HEK293T (cell line): ENCODE measurements around the gene KCNA1.

Experiments used
- BHLHE40 ChIP-seq: fragments of 450-650 bp; IDR thresholded peaks from 2 replicates; pipeline ENCODE4 v1.6.1; 2016; ENCODE audit warnings: mild to moderate bottlenecking, moderate library complexity, borderline replicate concordance
- ELF4 ChIP-seq: fragments of 450-650 bp; IDR thresholded peaks from 2 replicates; pipeline ENCODE4 v1.6.1; 2017; ENCODE audit warnings: antibody characterized with exemption
- FOXA1 ChIP-seq: fragments of 450-650 bp; IDR thresholded peaks from 2 replicates; pipeline ENCODE4 v1.6.1; 2016; ENCODE audit warnings: mild to moderate bottlenecking
- FOXK2 ChIP-seq: fragments of 450-650 bp; IDR thresholded peaks from 2 replicates; pipeline ENCODE4 v1.6.1; 2016; ENCODE audit warnings: mild to moderate bottlenecking
- FOXM1 ChIP-seq: fragments of 450-650 bp; IDR thresholded peaks from 2 replicates; pipeline ENCODE4 v1.6.1; 2017; ENCODE audit warnings: mild to moderate bottlenecking, borderline replicate concordance
- HDGF ChIP-seq: fragments of 450-650 bp; IDR thresholded peaks from 2 replicates; pipeline ENCODE4 v1.6.1; 2017; ENCODE audit warnings: antibody characterized with exemption, borderline replicate concordance
- NFRKB ChIP-seq: fragments of 450-650 bp; IDR thresholded peaks from 2 replicates; pipeline ENCODE4 v1.6.1; 2016; ENCODE audit warnings: mild to moderate bottlenecking, moderate library complexity
- PKNOX1 ChIP-seq: fragments of 450-650 bp; IDR thresholded peaks from 2 replicates; pipeline ENCODE4 v1.6.1; 2016
- SP1 ChIP-seq: fragments of 450-650 bp; IDR thresholded peaks from 2 replicates; pipeline ENCODE4 v1.6.1; 2017
- SUZ12 ChIP-seq: fragments of 450-650 bp; IDR thresholded peaks from 2 replicates; pipeline ENCODE4 v1.6.1; 2016; ENCODE audit warnings: mild to moderate bottlenecking
- TARDBP ChIP-seq: fragments of 450-650 bp; IDR thresholded peaks from 2 replicates; pipeline ENCODE4 v1.6.1; 2016

GRCh38 chr12:4908684-4909409, 858 bp upstream of the KCNA1 start:
- TF ChIP-seq SP1 (no peak), FOXK2 (no peak), BHLHE40 (no peak), ELF4 (no peak), FOXA1 (no peak), SUZ12 (no peak), TARDBP (no peak), HDGF (no peak), FOXM1 (no peak), PKNOX1 (no peak), NFRKB (no peak)
